GM19463 (cell line): ENCODE data around the gene ALDH5A1.

ENCODE experiments used
- ATAC-seq: cut with Tn5 transposase; IDR thresholded peaks from one replicate; pipeline ENCODE4 v1.9.1; 2021; ENCODE audit warnings: mild to moderate bottlenecking, moderate library complexity; ENCODE audit not compliant: unreplicated experiment

ALDH5A1 gene

DNA sequence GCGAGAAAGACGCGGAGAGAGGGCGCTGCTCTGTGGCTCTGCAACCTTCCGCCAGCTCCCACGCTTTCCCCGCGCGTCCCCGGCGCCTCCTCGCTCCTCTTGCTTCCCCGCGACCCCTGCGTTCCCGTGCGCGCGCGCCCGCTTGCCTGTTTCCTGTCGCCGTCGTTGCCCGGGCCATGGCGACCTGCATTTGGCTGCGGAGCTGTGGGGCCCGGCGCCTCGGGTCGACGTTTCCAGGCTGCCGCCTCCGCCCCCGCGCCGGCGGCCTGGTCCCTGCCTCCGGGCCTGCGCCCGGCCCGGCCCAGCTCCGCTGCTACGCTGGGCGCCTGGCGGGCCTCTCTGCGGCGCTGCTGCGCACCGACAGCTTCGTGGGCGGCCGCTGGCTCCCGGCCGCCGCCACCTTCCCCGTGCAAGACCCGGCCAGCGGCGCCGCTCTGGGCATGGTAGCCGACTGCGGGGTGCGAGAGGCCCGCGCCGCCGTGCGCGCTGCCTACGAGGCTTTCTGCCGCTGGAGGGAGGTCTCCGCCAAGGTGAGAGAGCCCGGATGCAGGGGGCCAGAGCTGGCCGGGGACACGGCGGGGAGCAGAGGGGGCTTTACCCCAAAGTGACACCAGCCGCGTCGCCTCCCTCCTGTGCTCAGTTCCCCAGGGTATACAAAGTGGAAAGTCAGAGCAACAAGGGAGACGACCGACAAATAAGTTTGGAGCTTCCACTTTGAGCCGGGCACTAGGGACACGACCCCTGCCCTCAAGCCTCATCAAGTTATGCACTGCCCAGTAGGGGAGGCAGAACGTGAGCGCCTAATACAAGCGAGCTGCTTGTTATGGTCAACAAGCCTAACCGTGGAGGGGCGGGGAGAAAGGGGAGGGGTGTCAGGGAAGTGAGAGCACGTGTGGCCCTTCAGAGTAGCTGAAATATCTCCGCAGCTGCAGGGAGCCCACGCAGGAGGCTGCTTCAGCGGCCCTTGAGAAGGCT lies at the start of gene ALDH5A1:
TSS of gene ALDH5A1 (plus strand) at position 149 of the 975 bp plus-strand sequence. CDS start at position 177, 28 bp downstream.
- peak; percentile 61 for ATAC-seq

- ATAC-seq: no peak
Observed at GRCh38 chr6:24445704-24446103, 49.1 kb upstream of the ALDH5A1 start.

DNA sequence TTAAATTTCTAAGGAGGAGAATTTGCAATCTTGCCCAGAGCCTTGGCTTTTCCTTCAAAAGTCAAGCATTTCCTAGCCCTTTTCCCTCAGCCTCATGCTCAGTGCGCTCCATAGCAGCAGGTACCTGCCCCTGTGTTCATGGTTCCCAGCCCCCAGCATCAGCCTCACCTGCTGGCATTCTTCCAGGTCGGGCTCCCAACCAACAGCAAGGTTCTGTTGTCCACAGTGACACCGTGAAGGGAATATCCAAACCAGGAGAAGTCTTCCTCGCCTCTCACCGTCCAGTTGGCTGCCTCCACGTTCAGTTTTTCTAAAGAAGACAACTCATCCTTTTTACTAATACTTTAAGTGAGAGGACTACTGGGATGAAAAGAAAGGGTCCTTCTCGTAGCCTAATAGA lies 48.1 kb upstream of the ALDH5A1 start:
- ATAC-seq: no peak

GRCh38 chr6:24448396-24448795 lies 46.4 kb upstream of the ALDH5A1 start:
- ATAC-seq: no peak

GRCh38 chr6:24448828-24449525 lies 45.8 kb upstream of the ALDH5A1 start:
- no peak for ATAC-seq

GRCh38 chr6:24451581-24452388 lies 43.0 kb upstream of the ALDH5A1 start:
- ATAC-seq: no peak

GRCh38 chr6:24453921-24454320 lies 40.8 kb upstream of the ALDH5A1 start:
- ATAC-seq: no peak

DNA sequence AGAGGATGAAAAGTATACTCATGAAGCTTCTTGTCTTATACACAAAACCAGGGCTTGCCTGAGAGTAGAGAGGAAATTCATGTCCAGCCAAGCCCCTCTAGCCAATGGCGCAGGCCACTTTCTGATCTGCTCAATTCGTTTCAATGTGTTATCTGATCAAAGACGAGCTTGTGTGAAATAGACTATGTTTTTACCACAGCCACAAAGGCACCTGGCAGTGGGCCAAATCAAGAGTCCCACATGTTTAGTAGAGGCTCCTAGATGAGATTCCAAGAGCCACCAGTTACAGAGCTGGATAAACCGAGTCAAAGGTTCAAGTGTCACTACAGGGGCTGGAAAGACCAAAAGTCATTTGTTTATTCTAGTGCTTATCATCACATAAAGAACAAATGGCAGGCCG lies 40.3 kb upstream of the ALDH5A1 start:
- no peak for ATAC-seq

DNA sequence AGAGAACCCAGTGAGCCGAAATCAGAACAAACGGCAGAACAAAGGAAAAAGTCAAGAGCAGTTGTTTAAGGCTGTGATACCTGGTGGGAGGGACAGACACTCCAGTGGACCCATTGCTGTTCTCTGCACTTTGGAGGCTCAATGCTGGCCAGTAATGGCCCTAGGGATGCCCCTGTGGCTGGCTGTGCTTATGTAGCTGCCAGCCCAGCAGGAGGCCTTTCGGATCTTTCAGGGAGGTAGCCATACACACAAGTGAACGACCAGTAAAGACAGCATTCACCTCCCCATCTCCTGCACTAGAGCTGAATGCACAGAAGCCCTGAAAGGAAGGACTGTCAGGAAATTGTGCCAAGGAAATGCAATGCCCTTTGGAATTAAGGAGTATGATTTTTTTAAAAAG lies 39.7 kb upstream of the ALDH5A1 start:
- no peak for ATAC-seq

- no peak for ATAC-seq
Observed at GRCh38 chr6:24458134-24458533, 36.6 kb upstream of the ALDH5A1 start.

GRCh38 chr6:24458941-24459340 lies 35.8 kb upstream of the ALDH5A1 start:
- no peak for ATAC-seq

GRCh38 chr6:24460966-24461365 lies 33.8 kb upstream of the ALDH5A1 start:
- no peak for ATAC-seq

GRCh38 chr6:24464253-24465038 lies 30.3 kb upstream of the ALDH5A1 start:
- ATAC-seq: no peak

DNA sequence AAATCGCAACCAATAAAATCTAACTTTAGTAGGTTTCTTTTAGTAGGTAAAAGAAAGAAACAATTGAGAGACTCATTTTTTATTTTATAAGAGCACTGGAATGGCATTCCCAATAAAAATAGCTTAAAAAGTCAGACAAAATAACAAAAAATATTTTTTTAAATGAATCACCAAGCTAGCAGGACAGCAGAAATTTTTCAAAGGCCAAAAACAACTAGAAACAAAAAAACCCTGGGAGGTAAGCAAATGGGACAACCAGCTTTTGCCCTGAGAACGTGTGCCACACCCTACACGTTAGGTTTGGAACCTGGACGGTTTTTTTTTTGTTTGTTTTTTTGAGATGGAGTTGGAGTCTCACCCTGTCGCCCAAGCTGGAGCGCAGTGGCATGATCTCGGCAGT lies 25.0 kb upstream of the ALDH5A1 start:
- no peak for ATAC-seq

DNA sequence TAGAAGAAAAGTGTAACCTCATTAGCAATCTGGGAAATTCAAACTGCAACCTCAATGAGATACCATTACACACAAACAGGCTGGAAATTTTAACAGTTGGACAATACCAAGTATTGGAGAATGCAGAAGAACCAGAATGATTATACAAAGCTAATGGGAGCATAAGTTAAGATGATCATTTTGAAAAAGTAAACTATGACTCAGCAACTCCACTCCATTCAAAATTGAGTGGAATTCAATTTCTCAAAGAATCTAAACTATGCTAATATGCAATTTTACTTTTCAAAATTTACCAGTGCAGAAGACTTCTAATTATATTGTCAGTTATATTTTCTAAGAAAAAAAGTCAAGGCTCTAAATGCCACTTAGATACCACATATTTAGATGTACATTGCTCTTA lies 22.6 kb upstream of the ALDH5A1 start:
- no peak for ATAC-seq

- ATAC-seq: no peak
Observed at GRCh38 chr6:24476631-24477030, 18.1 kb upstream of the ALDH5A1 start.

DNA sequence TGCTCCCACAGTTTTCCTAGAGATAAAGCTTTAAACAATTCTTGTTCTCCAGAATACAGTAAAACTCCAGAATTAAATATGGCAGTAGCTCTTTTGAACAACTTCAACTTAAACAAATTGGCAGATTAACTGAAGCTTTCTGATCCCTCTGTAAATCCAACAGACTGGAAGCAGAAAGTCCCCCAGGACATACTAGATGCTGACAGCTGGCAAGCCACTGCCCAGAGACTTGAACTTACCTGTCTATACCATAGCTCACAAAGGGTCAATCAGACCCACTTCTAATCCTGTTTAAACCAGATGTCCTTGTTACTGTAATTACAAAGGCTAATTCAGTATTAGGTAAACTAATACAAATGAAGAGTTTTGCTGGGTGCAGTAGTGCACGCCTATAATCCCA lies 17.7 kb upstream of the ALDH5A1 start:
- ATAC-seq: no peak

DNA sequence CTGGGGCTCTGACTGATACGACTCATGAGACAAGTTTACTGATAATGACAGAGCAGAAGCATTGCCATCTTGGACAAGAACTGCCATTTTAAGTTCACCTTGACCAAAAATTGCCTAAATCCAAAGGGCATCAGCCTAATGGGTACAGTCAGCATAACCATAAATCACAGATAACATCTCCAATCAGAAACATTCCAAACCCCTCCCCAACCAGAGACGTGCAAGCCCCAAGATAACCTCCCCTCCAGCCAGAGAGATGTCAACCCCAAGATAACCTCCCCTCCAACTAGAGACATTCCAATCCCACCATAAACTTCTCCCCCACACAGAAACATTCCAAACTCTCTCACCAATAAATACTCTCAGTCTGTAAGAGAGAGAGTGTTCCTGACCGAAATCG lies 15.9 kb upstream of the ALDH5A1 start:
- no peak for ATAC-seq

DNA sequence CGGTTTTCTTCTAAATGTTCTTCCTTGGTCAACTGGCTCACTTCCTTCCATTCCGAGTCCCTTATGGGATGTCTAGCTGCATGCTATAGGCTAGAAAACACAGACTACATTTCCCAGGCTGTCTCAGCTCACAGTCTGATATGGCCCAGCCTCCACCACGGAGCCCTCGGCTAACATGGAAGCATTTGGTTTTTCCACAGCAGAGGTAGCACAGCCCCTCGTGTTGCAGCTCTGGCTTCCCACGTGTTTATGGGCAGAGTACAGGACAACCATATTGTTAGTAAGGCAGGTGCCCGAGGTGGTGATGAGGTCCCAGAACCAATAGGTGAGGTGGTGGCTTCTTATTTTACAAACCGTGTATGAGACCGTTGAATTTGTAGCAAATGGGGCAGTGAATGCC lies 14.1 kb upstream of the ALDH5A1 start:
- ATAC-seq: no peak

DNA sequence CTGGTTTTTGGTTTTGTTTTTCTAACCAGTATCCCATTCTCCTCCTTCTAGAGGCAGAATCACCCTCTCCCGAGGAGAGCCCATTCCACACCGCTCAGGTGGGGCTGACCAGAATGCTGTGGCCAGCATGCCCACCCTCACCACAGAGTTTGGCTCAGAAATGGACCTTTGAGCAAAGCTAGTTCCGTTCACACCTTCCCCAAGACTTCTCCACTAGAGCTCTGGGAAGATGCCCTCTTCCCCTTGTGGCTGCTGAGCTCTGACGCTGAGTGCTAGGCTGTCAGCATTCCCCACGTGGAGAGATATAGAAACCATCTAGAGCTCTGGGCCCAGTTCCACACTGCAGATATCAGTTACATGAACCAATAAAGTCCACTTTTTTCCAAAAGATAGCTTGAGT lies 13.3 kb upstream of the ALDH5A1 start:
- no peak for ATAC-seq
